ENCODE data around the gene CASS4.

GRCh38 chr20:56420028-56420427 is 8.0 kb downstream of the CASS4 start:
- TF ChIP-seq CTCF (IDR thresholded peaks at IDR 0.05), result no peak
- TF ChIP-seq EZH2 (IDR thresholded peaks at IDR 0.05), result no peak
